ENCODE measurements around the gene OGFRL1. TPM values are rescaled to one million over a fixed set of nuclear protein-coding genes. Genes with fewer than 3 reads are reported as not detected.

Gene OGFRL1
- total and polyA plus RNA-seq, 9 of the 15 experiments (the other 6 are each of a cell fraction or from before 2014, with no cell fraction given): 0.01 to 0.07 (median 0.03) TPM

GRCh38 chr6:71312089-71312488, 23.5 kb downstream of the OGFRL1 start:
- H3K79me2 ChIP-seq (ENCODE audit: control insufficient read depth, insufficient read depth, low read length): no peaks in the 10 kb centered on the region
- H3K36me3 ChIP-seq (ENCODE audit: control insufficient read depth, insufficient read depth, low read length): no peaks in the 10 kb centered on the region
- H3K4me2 ChIP-seq (ENCODE audit: insufficient read depth, low read length): no peak overlapping the region
- ATAC-seq (no peak), DNase-seq (ENCODE audit: extremely low read depth in 1 of 4, low spot score in 3 of 4) (no peak), FAIRE-seq (no peak)
- CTCF ChIA-PET (ENCODE audit: low intra/inter-chr PET ratio): no interaction called here
- no peaks in the 10 kb centered on the region for H3K27me3 ChIP-seq (ENCODE audit: control insufficient read depth in 2 of 2, insufficient read depth in 2 of 2, low read length in 2 of 2)
- no peak overlapping the region for H3K4me3 ChIP-seq
- no peaks in the 10 kb centered on the region for H3K9me1 ChIP-seq (ENCODE audit: control insufficient read depth, insufficient read depth, low read length)
- H3K27ac ChIP-seq (ENCODE audit: extremely low read depth, low read depth, low read length): no peak overlapping the region
- intact Hi-C loops (cut with micrococcal nuclease) (no loop called here), in situ Hi-C loops (cut with MboI) (no loop called here)
- no TSS peak for BruUV-seq (replicated peaks)
- no peak for TF ChIP-seq GABPB1 (CRISPR knock-in tag; IDR thresholded peaks at IDR 0.05)
- no peak for TF ChIP-seq MIER1 (IDR thresholded peaks at IDR 0.05; ENCODE audit: low read depth)
- TF ChIP-seq EP300 (IDR thresholded peaks at IDR 0.05; ENCODE audit: low read length): no peak
- no peak for TF ChIP-seq HMBOX1 (IDR thresholded peaks at IDR 0.05)
- TF ChIP-seq SREBF1 (IDR thresholded peaks at IDR 0.05; ENCODE audit: borderline replicate concordance, low read depth, low read length): no peak
- TF ChIP-seq, protein P1, sequence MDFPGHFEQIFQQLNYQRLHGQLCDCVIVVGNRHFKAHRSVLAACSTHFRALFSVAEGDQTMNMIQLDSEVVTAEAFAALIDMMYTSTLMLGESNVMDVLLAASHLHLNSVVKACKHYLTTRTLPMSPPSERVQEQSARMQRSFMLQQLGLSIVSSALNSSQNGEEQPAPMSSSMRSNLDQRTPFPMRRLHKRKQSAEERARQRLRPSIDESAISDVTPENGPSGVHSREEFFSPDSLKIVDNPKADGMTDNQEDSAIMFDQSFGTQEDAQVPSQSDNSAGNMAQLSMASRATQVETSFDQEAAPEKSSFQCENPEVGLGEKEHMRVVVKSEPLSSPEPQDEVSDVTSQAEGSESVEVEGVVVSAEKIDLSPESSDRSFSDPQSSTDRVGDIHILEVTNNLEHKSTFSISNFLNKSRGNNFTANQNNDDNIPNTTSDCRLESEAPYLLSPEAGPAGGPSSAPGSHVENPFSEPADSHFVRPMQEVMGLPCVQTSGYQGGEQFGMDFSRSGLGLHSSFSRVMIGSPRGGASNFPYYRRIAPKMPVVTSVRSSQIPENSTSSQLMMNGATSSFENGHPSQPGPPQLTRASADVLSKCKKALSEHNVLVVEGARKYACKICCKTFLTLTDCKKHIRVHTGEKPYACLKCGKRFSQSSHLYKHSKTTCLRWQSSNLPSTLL (IDR thresholded peaks at IDR 0.05): no peak
- TF ChIP-seq MCM5 (IDR thresholded peaks at IDR 0.05; ENCODE audit: low read depth): no peak
- no peak for TF ChIP-seq NR2C1 (IDR thresholded peaks at IDR 0.05)
- TF ChIP-seq NR2C1 (tag; IDR thresholded peaks at IDR 0.05): no peak
- no peak for TF ChIP-seq ELF2 (CRISPR knock-in tag; IDR thresholded peaks at IDR 0.05)
- no peak for TF ChIP-seq ZNF57 (CRISPR knock-in tag; IDR thresholded peaks at IDR 0.05)
- TF ChIP-seq POLR2G (IDR thresholded peaks at IDR 0.05; ENCODE audit: low read depth, low read length): no peak
- TF ChIP-seq ZNF354B (CRISPR knock-in tag; IDR thresholded peaks at IDR 0.05): no peak
- no peaks in the 10 kb centered on the region for H3K9me3 ChIP-seq (replicated peaks; ENCODE audit: control insufficient read depth, insufficient read depth, low read depth, low read length)
- no peak overlapping the region for H3K9ac ChIP-seq (ENCODE audit: insufficient read depth in 1 of 2, low read depth in 2 of 2, low read length in 2 of 2)
- WGBS (ENCODE audit: insufficient coverage, low coverage, missing lambda C conversion rate): 0% methylated on average over 1 of the region's 1 CpG
- POLR2A ChIA-PET: no interaction called here
- H2AFZ ChIP-seq (ENCODE audit: low read depth, low read length): no peak overlapping the region
- H4K20me1 ChIP-seq (replicated peaks; ENCODE audit: control insufficient read depth, insufficient read depth, low read length): no peaks in the 10 kb centered on the region
- no peaks in the 10 kb centered on the region for H3K4me1 ChIP-seq (replicated peaks in 1 of 2; ENCODE audit: control insufficient read depth in 2 of 2, insufficient read depth in 2 of 2, low read length in 2 of 2)
